NCI-H2081 (cell line): ENCODE measurements around the gene SKI.
"Not testable (repeated sequence)": the region's sequence is repeated elsewhere in the genome, so short reads cannot be mapped to it uniquely, and the experiment has no call there.

Source experiments
- DNase-seq, 2 experiments: peaks; one replicate each; lab custom pipeline; 2025; lab: John Stamatoyannopoulos, UW

SKI gene

DNA sequence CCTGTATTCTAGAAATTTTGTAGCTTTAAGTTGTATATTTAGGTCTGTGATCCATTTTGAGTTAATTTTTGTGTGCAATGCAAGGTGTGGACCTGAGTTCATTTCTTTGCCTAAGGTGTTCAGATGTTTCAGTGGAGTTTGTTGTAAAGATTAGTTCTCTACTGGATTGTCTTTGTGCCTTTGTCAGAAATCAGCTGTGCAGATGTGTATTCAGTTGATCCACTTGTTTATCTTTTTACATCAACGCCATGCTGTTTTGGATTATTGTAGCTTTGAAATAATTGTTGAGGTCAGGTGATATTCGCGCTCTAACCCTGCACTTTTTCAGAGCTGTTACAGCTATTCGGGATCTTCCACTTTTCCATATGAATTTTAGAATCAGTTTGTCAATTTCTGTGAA lies 32.8 kb downstream of the SKI start:
- no peak for DNase-seq

DNA sequence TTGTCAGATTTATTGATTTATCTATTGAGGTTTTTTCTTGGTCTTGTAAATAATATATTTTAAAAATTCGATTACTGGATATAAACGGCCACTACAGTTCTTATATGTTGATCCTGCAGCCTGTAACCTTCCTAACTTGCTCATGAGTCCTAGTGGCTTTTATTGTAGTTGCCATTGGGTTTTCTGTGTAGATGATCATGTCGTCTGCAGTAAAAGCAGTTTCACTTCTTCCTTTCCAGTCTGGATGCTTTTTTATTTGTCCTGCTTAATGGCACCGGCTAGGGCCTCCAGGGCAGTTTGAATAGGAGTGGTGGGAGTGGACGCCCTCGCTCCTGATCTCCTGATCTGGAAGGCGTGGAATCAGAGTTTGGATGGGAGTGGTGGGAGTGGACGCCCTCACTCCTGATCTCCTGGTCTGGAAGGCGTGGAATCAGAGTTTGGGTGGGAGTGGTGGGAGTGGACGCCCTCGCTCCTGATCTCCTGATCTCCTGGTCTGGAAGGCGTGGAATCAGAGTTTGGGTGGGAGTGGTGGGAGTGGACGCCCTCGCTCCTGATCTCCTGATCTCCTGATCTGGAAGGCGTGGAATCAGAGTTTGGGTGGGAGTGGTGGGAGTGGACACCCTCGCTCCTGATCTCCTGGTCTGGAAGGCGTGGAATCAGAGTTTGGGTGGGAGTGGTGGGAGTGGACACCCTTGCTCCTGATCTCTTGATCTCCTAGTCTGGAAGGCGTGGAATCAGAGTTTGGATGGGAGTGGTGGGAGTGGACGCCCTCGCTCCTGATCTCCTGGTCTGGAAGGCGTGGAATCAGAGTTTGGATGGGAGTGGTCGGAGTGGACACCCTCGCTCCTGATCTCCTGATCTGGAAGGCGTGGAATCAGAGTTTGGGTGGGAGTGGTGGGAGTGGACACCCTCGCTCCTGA lies 33.6 kb downstream of the SKI start:
- not testable (repeated sequence) for DNase-seq

DNA sequence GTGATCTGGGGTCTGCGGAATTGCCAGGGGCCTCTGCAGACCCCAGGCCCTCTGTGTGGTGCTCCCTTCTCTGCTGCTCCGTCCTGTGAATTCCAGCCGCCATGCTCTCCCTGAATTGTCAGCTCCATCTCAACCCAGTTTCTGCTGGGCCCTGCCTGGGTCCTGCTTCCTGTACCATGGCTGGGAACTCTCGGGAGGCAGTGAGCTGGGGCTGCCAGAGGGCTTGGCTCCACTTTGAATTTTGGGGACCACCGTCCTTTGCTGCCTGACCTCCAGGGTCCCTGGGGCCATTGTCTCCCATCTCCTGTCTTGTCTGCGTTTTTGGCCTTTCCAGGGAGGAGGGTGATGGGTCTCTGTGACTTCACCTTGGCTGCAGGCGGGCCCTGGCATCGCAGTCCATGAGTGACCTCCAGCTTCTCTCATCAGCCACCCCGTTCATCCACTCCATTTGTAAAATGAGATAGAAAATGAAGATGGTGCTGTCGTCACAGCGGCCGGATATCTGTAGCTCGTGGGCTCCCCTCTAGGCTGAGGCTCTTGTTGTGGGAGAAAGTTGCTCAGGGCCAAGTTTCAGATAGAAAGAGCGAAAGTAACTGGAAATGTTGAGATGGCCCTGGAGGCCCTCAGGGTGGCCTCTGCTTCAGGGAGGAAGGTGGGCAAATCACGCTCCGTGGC lies 38.3 kb downstream of the SKI start:
- DNase-seq, result no peak

DNA sequence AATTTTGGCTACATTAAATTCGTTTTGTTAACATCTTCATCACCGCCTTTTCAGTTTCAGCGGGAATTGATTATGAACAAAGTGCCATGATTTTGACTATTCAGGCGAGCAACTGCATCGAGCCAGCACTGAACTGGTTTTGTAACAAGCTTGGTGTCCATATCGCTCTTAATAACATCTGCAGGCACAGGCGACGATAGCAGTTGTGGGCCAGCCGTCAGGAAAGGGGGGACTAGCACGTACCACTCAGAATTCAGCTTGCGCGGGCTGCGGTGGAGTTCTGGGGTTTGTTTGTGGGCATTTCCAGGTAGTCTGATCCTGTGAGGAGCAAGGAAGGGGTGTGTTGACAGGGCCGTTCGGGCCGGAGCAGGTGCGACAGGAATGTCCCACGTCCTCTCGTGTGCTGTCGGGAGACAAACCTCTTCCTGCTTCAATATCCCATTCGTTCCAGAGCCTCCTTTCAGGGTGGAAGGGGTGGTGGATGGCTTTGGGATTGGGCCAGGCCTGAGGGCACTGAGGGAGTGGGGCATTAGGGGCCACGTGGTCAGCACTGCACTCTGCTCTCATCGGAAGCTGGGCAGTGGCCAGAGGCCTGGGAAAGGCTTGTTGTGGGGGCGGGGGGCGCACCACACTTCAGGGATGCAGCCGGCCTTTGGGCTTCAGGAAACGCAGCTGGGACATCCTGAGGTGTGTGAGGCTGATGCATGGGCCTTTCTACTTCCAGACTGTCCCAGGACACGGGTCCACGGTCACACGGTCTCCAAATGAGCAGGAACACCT lies 39.1 kb downstream of the SKI start:
- DNase-seq, result no peak

DNA sequence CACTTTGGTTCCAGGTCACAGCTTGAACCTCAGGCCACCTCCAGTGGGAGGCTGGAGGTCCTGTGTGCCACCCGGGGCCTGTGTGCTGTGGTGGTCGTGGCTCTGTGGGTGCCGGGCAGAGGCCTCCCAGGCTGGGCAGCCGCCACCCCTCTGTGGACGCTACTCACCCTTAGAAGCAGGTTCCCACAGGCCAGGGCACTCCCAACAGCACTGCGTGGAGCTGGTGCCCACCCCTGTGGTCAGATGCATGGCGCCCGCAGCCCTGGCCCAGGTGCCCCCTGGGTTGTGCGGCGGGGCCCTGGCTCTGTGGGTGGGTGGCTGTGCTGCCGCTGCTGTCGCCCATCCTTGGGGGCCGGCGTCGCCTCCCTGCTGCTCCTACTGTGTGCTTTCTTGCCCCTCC lies 39.7 kb downstream of the SKI start:
- DNase-seq, result no peak

DNA sequence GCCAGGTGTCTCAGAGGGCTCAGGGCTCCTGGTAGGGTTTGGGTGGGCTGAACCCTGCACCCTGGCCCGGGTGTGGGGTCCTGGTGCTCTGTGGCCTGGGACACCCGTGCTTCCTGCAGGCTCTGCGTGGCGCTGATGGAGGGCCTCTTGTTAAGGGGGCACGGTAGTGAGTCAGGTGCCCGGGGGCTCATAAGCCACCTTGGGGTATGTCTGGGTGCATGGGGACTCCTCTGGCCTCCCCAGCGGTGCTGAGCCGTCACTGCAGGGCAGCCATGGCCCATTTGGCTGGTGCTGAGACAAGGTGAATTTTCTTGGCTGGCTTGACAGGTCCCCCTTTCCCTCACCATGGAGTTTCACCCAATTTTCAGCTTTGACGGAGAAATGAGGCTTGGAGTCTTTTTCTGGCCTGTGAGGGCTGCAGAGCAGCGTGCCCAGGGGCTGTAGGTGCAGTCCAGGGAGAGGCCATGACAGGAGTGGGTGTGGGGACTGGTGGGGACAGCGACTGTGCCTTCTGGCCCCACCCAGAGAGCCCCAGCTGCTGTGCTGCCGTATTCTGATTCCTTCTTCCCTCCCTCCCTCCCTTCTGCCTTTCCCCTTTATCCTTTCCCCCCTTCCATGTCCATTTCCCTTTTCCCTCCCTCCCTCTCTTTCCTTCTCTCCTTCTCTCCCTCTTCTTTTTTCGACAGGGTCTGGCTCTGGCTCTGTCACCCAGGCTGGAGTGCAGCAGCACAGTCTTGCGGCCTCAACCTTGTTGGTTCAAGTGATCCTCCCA lies 40.4 kb downstream of the SKI start:
- DNase-seq, result no peak

DNA sequence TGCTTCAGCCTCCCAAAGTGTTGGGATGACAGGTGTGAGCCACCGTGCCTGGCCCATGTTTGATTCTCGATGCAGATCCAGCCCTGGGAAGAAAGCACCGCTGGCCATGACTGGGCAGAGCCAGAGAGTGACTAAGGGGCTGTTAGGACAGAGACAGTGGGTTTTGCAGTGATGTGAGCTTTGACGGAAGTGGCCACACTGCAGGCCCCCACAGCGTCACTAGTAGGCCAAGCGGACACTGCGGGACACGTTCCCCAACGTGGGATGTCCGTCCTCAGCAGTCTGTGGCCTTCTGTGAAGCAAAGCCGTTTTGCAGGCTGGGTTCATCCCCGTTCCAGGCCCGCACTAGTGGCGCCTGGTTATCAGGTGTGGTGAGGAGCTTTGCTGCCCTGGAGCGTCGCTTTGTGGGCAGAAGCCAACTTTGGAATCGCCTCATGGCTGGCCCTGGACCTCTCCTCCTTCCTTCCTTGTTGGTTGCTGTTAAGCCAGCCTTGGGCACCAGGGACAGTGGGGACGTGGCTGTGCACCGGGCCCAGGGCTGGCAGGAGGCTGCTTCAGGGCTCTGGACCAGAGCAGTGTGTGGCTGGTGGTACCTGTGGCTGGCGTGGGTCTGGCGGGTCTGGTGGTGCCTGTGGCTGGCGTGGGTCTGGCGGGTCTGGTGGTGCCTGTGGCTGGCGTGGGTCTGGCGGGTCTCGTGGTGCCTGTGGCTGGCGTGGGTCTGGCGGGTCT lies 41.2 kb downstream of the SKI start:
- no peak for DNase-seq

DNA sequence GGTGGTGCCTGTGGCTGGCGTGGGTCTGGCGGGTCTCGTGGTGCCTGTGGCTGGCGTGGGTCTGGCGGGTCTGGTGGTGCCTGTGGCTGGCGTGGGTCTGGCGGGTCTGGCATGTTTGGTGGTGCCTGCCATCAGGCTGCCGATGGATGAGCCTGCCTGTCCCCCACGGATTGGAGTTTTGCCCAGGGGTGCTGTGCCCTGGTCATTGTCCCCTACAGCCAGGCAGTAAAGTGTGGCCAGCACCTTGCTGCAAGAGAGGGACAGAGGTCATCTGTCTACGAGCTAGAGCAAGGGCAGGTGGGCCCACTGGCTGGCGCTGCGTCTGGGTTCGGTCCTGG lies 41.8 kb downstream of the SKI start:
- DNase-seq, result no peak

DNA sequence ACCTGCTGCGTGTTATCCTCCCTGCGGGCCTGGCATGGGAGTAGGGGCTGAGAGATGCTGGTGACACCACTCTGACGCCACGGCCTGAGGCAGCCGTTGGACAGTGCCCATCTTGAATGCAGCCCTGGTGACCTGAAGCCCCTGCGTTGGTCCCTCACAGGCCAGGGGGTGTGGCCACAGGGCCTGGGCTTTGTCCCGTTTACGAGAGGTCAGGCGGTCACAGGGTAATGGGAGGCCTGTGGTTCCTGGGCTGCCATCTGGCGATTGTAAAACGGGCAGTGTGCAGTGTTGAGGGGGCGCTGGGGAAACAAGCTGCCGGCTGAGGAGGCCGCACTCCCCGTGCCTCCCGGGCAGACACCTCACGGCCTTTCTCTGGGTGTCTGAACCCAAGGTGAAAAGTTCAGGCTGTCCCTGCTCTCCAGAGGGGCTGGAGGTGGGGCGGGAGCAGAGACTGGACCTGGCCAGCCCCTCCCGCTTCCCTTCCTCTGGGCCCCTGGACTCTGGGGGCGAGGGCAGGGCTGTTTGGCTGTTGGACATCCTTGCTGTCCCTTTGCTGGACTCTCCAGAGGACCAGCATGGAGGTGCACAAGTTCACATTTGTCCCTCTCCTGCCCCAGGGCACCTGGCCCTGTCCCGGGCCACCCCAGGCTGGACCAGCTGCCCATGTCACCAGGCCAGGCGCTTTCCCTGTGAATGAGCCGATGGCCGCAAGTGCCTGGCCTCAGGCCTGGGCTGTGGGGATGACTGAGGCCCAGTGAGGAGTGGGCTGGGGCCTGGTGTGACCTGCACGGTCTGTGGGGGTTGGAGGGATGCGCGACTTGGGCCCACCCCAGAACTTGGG lies 42.4 kb downstream of the SKI start:
- DNase-seq, result no peak

DNA sequence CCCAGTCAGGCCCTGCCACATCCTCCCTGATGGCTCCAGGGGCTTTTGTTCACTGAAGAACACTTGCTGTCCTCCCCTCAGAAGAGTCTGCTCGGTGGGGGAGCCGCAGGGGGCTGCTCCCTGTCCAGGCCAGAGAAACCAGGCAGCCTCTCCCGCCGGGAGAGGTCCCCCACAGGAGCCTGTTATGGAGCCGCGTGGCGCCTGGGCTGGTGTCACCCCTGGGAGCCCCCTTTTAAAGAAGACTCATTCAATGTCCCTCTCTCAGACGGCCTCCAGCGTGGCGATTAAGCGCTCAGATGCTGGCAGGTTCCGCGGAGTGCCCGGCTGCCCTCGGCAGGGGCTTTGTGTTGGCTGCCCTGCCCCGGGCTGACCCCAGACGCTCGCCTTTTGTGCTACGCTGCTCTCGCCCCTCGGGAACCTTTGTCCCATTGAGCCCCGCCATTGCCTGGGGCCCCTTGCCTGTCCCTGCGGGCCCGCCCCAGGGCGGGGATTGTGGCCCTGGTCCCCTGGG lies 43.1 kb downstream of the SKI start:
- no peak for DNase-seq

DNA sequence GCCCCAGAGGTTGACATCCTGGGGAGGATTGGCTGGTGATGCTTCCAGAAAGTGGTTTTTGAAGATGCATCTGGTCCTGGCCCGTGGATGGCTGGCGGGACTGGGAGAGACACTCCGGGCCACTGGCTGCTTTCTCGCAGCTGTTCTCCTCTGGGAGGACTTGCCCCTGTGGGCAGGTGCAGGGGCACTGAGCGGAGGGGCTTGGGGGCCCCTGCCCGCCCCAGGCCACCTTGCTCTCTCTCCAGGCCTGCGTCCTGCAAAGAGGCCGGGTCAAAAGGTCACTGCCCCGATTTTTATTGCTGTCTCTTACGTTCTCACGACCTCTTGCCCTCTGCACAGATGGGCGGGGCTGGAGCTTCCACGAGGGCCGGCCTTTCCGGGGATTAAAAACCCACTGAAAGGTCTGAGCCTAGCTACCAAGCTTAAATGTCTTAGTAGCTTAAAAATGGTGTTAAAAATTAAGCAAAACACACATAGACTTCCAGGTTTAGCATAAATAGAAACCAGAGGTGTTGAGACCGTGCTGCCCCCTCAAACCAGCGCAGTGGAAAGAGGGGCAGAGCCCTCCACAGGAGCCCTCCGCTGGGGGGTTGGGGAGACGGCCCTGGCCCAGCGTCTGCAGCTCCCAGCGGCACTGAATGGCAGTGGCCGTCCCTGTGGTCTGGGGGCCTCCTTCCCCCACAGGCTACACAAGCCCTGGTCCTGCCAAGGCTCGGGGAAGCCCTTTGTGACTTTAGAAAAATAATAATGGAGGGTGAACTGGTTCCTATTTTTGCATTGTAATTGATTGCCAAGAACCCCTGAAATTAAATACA lies 43.9 kb downstream of the SKI start:
- no peak for DNase-seq

DNA sequence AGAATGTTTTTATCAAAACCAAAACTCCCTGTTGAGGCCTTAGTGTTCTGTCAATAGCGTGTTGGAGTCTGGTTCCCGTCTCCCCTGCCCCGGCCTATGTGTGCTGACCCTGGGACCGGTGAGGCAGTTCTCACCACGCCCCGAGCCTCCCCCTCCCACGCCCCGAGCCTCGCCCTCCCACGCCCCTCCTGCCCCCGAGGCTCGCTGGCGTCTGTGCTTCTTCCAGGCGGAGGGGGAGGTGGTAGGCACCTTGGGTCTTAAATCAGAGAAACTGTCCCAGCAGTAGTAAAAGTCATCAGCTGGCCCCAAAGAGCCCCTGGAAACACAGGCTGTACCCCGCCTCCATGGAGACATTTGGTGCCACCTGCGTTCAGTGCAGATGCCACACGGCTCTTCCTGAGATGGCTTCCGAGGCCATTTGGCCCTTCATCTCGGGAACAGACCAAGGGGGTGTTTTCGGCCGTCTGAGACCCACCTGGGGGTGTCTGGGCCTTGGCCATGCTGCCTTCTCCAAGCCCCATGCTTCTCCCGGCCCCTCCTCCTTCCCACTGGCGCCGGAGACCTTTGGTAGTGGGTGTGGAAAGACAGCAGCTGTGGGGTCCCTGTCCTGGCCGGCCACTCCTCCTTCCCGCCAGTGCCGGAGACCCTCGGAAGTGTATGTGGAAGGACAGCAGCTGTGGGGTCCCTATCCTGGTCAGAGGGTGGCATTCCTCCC lies 44.7 kb downstream of the SKI start:
- no peak for DNase-seq

DNA sequence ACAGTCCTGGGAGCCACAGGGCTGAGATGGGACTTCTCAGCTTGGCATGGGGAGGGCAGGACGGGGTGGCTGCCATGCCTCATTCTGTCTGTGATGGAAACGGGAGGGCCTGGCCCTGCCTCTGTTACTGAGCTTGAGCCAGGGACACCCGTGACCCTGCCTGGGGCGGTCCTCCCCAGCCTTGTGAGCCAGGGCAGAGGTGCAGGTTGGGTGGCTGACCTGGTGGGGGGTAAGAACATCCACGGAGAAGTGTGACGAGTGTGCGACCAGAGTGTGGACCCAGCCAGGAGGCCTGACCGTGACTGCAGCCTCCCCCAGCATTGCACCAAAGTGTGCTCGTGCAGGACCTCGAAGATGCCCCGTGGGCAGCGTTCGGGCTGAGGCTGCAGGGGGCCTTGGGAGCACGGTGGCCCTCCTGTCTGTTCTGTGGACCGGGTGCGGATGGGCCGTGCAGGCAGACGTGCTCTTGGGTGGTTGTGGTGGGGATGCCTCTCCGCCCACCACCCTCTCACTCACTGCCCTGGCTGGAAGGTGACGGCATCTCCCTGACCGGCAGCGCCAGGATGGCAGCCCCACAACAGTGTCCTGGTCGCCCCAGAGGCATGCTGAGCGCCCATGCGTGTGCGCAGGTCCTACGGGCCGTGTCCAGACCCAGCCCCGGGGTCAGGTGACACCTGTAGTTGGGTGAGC lies 45.4 kb downstream of the SKI start:
- no peak for DNase-seq

DNA sequence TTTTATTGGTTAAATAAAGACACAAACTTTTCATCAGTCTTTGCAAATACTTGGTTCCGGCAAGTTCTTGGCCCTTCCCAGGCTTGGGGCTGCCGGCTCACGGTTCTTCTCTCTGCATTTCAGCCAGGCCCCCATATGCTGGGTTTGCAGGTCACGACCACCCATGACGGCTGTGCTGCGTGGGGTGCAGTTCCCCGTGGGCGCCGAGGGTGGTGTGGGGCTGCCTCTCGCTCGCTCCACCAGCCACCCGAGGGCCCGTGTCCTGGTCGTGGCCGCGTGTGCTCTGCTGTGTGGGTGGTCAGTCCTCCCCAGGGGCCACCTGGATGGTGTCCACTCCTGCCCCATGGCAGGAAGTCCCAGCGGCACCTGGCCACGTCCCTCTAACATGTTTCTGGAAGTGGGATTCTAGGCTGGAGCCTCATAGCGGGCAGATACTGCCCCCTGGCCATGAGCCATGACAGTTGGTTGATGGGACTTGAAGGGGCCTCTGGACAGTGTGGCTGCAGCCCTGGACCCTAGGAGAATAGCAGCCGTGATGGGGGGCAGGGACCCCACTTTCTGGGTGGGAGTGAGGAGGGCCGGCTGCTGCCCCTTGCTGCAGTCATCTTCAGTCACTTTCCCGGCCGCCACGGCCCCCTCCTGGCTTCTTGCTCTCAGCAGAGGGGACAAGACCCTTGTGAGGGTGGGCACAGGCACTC lies 46.3 kb downstream of the SKI start:
- DNase-seq, result no peak

DNA sequence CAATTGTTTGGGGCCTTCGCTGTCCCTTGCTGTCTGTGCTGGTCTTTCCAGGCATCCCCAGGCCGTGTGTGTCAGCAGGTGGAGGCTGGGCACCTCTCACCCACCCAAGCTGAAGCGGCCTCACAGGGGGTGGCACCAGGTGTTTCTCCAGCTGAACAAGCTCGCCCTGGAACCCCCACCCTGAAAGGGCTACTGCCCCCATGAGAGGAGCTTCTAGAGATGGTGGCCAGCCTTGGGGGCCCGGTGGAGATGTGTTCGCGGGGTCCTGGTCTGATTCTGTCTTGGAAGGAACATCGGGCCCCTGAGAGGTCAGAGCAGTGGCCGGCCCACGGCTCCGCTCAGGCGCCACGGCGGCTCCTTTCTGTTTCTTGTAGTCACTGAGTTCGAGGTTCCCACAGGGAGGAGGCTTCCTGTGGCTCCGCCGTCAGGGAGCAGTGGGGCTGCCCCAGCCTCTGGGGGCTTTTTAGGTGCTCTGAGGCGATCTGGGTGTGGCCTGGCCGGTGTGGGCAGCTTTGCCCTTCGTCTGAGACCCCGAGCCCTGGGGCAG lies 46.9 kb downstream of the SKI start:
- DNase-seq, result no peak

DNA sequence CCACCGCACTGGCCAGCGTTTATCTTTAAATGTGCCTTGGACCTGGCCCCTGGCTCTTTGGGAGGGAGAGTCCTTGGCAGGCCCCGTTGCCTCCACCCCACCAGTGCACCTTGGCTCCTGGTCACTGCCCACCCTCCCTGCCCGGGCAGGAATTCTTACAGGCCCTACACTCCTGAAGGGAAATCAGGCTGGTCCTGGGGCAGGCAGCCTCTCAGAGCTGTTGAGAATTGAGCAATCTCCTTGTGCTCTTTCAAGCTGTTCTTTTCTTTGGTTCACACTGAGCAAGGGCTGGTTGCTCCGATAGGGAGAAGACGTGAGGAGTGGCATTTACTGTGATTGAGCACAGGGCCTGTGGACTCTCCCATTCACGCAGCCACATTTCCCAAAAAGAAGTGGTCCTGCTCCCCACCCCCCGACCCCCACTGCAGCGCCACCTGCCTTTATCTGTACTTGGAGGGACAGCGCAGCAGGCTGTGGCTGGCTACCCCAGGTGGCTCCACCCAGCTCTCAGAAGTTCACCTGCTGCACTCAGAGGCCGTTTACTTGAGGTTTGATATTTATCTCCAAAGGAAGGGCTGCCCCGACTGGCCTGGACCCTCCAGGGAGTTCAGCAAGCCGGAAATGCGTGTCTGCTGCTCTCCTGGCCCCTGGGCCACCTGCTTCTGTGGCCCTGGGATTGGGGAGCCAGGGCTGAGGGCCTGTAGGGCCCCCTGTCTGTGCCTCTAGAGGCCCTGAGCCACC lies 47.8 kb downstream of the SKI start:
- no peak for DNase-seq
